ENCODE data around the gene WNK1. TPM values are rescaled to one million over a fixed set of nuclear protein-coding genes. Genes with fewer than 3 reads are reported as not detected.

WNK1 gene
- total RNA-seq, 1 experiment from 2014 or later: 117 TPM

GRCh38 chr12:880656-881055 is 128.3 kb downstream of the WNK1 start:
- no peaks in the 10 kb centered on the region for H3K23me2 ChIP-seq (ENCODE audit: insufficient read length, low read depth, low read length, poor library complexity, severe bottlenecking)
- no peak overlapping the region for H4K91ac ChIP-seq (ENCODE audit: insufficient read length, low read depth, low read length)
- H4K8ac ChIP-seq (replicated peaks; ENCODE audit: insufficient read length, low read depth, low read length): no peak overlapping the region
- Mint-ChIP-seq H3K4me1 (no peaks in the 10 kb centered on the region), H3K9me3 (no peaks in the 10 kb centered on the region), H3K27ac (no peak overlapping the region; a peak in 1 of 7 replicates), H3K36me3 (ENCODE audit: insufficient read depth in 1 of 3, low read depth in 3 of 3) (peaks cover 36 to 76% (median 64%) of the 10 kb centered on the region in 3 experiments; a peak in 6 of 7 replicates), H3K27me3 (ENCODE audit: low read depth) (no peaks in the 10 kb centered on the region), H3K4me3 (no peak overlapping the region)
- H3T11ph ChIP-seq (ENCODE audit: low read length): no peak overlapping the region
- WGBS (ENCODE audit: extremely low coverage, insufficient read length, low lambda C conversion rate): no CpG with 5 or more reads among the region's 4 CpGs
- no peak overlapping the region for H3K4me2 ChIP-seq (ENCODE audit: insufficient read depth, insufficient read length, low read length)
- no peak overlapping the region for H2BK5ac ChIP-seq (ENCODE audit: insufficient read length, low read length)
- no peak overlapping the region for H2AK5ac ChIP-seq (ENCODE audit: insufficient read length, low read length)
- no peak overlapping the region for H3K27ac ChIP-seq (ENCODE audit: insufficient read length, low read depth, low read length)
- H3K9ac ChIP-seq (ENCODE audit: extremely low read depth, insufficient read length, low read length): no peak overlapping the region
- H4K20me1 ChIP-seq (ENCODE audit: control insufficient read depth, insufficient read depth, insufficient read length): no peaks in the 10 kb centered on the region
- no peak overlapping the region for H3K14ac ChIP-seq (ENCODE audit: insufficient read depth, low read length)
- no peak overlapping the region for H2BK12ac ChIP-seq (ENCODE audit: insufficient read length, low read depth, low read length)
- H3K4me1 ChIP-seq (ENCODE audit: insufficient read depth, low read length): no peaks in the 10 kb centered on the region
- no peaks in the 10 kb centered on the region for H3K27me3 ChIP-seq (ENCODE audit: insufficient read depth, low read length)
- no peak overlapping the region for H2BK15ac ChIP-seq (ENCODE audit: low read depth, low read length)
- H3K79me2 ChIP-seq (ENCODE audit: insufficient read depth, low read length): no peaks in the 10 kb centered on the region
- no peak overlapping the region for H2AFZ ChIP-seq (ENCODE audit: low read length)
- H4K5ac ChIP-seq (ENCODE audit: insufficient read length, low read depth, low read length): no peak overlapping the region
- H2BK120ac ChIP-seq (ENCODE audit: low read depth, low read length, poor library complexity, severe bottlenecking): no peak overlapping the region
- no peak for TF ChIP-seq CTCF (conservative IDR thresholded peaks at IDR 0.05)
- no peak for DNase-seq
- no peak overlapping the region for H3K23ac ChIP-seq (ENCODE audit: insufficient read length, low read depth, low read length)
- H3K4ac ChIP-seq (ENCODE audit: low read depth, low read length): no peak overlapping the region
- H2BK20ac ChIP-seq (ENCODE audit: low read depth, low read length, poor library complexity, severe bottlenecking): no peak overlapping the region
- H3K9me3 ChIP-seq (ENCODE audit: control insufficient read depth, low read depth, low read length): no peaks in the 10 kb centered on the region
- H3K79me1 ChIP-seq (ENCODE audit: insufficient read depth, low read depth, low read length, poor library complexity, severe bottlenecking): no peaks in the 10 kb centered on the region
- no peak overlapping the region for H3K56ac ChIP-seq (ENCODE audit: insufficient read length, low read depth, low read length)
- H3K18ac ChIP-seq (ENCODE audit: insufficient read length, low read depth, low read length): no peak overlapping the region

Data from H9 (cell line).